Activated T-cell treated with anti-CD3 and anti-CD28 coated beads, Interleukin-2, amount 50 U/mL, for 4 hours (primary cell): ENCODE measurements around the gene FBXO2. TPM values are rescaled to one million over a fixed set of nuclear protein-coding genes. Genes with fewer than 3 reads are reported as not detected.
A peak's percentile ranks its signal among the peaks of the same experiment; 100 is the strongest.

Experiments
- ATAC-seq, 2 donors: fragments of 200-7000 bp; cut with Tn5 transposase; one replicate each; pipeline ENCODE4 v1.10.0; 2021
- DNase-seq: peaks from one replicate; pipeline ENCODE4 v3.0.0-alpha.2; 2020
- H3K27me3 Mint-ChIP-seq: one replicate; pipeline ENCODE4 v1.8.0; 2021; ENCODE audit warnings: low read depth, mixed read lengths
- H3K36me3 Mint-ChIP-seq: one replicate; pipeline ENCODE4 v1.8.0; 2022; ENCODE audit warnings: mixed read lengths; ENCODE audit not compliant: insufficient read depth
- H3K4me1 Mint-ChIP-seq: one replicate; pipeline ENCODE4 v1.8.0; 2021; ENCODE audit warnings: low read depth, mixed read lengths
- H3K4me3 Mint-ChIP-seq: one replicate; pipeline ENCODE4 v1.8.0; 2021; ENCODE audit warnings: mild to moderate bottlenecking, moderate library complexity, mixed read lengths
- H3K9me3 Mint-ChIP-seq: one replicate; pipeline ENCODE4 v1.8.0; 2021; ENCODE audit warnings: mixed read lengths
- total RNA-seq, 3 donors: library from RNA; stranded (reverse); gene quantifications; one replicate each; pipeline ENCODE4 v1.2.1, GENCODE V29; 2021

Gene FBXO2, protein sequence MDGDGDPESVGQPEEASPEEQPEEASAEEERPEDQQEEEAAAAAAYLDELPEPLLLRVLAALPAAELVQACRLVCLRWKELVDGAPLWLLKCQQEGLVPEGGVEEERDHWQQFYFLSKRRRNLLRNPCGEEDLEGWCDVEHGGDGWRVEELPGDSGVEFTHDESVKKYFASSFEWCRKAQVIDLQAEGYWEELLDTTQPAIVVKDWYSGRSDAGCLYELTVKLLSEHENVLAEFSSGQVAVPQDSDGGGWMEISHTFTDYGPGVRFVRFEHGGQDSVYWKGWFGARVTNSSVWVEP
- 1 to 10 TPM in 2 of 3 donors, under 1 TPM in 1; 0.81 to 1.8 (median 1.7) TPM for total RNA-seq

DNA sequence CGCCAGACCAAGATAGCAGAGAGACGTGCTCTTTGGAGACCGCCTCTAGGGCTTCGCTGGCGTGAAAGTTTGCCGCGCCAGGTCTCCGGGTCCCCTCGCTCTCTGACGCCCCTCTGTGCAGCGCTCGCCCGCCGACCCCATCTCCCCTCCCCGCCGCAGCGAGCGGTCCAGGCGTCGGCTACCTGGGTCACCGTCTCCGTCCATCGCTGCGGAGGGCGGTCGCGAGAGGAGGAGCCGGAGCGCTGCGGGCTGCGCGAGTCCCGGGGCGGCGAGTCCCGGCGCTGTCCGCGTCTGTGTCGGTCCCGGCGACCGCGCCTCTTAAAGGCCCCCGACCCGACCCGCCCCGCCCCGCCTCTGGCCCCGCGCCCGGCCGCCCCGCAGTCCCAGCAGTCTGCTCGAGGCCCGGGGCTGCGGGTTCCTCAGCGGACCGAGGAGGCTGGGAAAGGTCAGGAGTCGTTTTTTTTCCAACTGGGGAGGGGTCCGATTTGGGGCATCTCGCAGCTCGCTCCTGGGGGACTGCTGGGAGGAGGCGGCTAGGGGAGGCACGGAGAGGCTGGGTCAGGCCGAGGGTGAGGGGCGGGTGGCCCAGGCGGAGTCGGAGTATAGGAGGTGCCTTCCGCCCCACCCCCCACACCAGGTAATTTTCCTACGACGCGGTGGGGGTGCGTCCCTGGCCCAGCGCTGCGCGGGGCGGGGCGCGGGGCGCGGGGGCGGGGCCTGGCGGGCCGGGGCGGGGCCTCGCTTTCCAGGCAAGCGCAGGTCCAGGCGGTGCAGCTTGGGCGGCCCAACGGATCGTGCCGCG is at the start of gene FBXO2, which contains the start of gene FBXO44:
FBXO2 (minus strand) TSS at position 293 of the 802 bp plus-strand sequence; CDS start at position 204, 89 bp downstream.
FBXO44 (plus strand) TSS at position 741 of the 802 bp plus-strand sequence. CDS start 959 bp downstream, outside the sequence.
- H3K36me3 Mint-ChIP-seq, result no peaks in the 10 kb centered on the region
- H3K4me3 Mint-ChIP-seq, result peak within 1 kb of the TSS; percentile 79
- no peaks in the 10 kb centered on the region for H3K9me3 Mint-ChIP-seq
- ATAC-seq (peak; percentile 84 to 85), DNase-seq (peak; percentile 64)
- no peaks in the 10 kb centered on the region for H3K27me3 Mint-ChIP-seq
- H3K4me1 Mint-ChIP-seq, result peaks cover 28% of the 10 kb centered on the region

DNA sequence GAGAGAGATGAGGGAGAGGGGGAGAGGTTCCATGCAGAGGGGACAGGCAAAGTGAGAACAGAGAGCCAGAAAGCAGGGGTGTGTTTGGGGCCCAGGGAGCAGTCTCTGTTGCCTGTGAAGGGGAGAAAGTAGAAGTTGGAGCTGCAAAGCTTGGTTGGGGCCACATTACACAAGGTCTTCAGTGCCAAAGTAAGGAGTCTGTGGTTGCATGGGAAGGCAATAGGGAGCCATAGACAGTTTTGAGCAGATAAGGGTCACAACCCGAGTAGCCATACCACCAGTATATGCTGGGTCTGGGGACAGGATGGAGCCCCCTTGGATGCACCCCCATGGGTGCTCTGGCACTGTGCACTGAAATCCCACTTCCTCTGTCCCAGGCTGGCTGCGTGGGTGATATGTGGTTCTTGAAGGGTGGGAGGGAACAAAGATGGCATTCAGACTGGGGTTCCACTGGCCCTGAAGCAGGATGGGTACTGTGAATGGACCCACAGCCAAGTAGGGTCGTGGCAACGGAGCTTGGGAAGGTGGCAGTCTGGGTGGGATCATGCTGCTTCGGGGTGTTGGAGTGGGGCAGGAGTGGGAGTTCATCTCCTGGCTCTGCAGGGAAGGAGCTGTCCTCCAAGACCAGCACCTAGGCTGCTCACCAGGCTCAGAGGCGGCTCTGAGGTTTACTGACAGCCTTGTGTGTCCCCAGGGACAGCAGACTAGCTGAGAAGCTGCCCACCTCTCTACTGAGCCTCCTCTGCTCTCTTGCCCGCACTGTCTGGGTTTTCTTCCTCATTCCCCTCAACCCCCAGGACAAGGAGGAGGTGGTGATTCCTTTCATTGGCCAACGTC is 49.3 kb upstream of the FBXO2 start:
- Mint-ChIP-seq H3K9me3 (no peaks in the 10 kb centered on the region), H3K36me3 (no peaks in the 10 kb centered on the region), H3K4me3 (no peak overlapping the region), H3K27me3 (peaks cover 12% of the 10 kb centered on the region), H3K4me1 (no peaks in the 10 kb centered on the region)
- ATAC-seq (no peak), DNase-seq (no peak)

DNA sequence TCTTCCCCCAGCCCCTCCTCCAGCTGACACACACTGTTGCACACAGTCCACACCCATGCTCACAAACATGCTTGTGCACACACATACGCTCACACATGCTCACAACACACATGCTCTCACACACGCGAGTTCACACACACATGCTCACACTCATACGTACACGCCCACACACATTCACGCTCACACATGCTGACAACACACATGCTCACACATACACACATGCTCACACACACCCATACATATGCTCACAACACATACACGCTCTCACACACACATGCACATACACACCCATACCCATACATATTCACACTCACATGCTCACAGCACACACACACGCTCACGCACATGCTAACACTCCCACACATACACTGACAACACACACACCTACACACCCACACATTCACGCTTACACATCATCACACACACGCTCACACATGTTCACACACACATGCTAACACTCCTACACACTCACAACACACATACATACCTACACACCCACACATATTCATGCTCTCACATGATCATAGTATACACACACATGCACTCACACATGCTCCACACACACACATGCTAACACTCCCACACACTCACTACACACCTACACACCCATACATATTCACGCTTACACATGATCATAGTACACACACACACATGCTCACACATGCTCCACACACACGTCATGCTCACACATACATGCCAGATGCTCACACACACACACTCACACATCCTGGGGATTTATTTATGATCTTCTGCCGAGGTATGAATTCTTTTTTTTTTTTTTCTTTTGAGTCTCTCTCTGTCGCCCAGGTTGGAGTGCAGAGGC is 48.0 kb upstream of the FBXO2 start:
- Mint-ChIP-seq H3K36me3 (no peaks in the 10 kb centered on the region), H3K4me1 (no peaks in the 10 kb centered on the region), H3K9me3 (no peaks in the 10 kb centered on the region), H3K4me3 (no peak overlapping the region), H3K27me3 (peaks cover 12% of the 10 kb centered on the region)
- ATAC-seq, result no peak
- DNase-seq, result no peak

DNA sequence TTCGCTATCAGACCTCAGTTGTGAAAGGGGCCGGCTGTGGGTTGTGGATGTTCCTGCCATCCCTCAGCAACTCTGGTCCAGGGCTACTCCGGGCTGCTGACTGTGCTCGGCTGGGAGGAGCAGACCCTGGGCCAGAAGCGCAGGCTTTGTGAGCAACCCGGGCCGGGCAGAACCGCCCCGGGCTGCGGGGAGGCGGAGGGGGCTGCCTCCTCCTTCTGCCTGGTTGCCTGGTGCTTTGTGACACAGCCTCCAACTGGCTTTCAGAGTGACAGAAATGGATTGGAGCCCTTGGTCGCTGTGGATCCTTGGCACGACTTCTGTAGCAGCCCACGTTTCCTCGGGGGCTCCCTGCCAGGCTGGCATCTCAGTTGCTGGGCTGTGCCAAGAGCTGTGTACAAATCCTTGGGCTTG is 47.3 kb upstream of the FBXO2 start:
- ATAC-seq, result no peak

DNA sequence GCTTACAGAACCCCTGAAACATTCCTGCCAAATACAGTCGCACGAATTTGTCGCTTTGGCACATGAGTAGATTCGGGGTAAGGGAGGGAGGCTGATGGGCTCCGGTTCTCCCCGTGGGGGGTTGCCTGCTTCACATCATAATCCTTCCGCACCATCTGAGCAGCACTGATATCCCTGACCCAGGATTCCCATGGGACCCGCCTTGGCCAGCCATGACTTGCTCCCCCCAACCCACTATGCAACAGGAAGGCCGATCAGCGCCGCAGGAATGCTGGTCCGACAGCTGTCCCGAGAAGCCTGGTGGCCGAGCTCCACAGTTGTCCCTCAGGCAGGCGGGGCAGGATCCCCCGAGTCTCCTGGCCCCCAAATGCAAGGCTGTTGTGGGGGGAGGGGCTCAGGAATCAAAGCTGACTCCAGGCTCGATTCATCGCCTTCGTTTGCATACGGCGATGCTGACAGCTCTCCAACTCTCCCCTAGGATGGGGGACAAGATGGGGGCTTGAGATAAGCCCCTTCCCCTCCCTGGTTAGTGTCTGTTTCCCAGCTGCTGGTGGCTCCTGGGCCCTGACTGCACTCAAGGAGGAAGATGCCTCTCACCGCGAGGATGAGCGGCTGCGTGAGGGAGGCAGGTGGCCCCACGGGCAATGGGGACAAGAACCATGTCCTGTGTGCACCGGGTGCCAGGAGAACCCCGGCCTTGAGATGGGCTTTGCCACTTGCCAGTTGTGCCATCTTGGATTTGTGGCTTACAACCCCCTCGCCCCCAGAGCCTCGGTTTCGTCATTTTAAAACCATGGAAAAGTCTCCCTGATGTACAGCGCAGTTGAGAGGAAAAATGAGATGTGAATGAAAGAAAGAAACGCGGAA is 46.6 kb upstream of the FBXO2 start:
- peaks cover 12% of the 10 kb centered on the region for H3K27me3 Mint-ChIP-seq
- no peaks in the 10 kb centered on the region for H3K36me3 Mint-ChIP-seq
- H3K4me1 Mint-ChIP-seq, result no peaks in the 10 kb centered on the region
- DNase-seq, result no peak
- no peak overlapping the region for H3K4me3 Mint-ChIP-seq
- no peaks in the 10 kb centered on the region for H3K9me3 Mint-ChIP-seq
- ATAC-seq, result no peak

More for the DNA sequence above, 47.3 kb upstream of the FBXO2 start:
- H3K27me3 Mint-ChIP-seq, result peaks cover 12% of the 10 kb centered on the region
- no peaks in the 10 kb centered on the region for H3K4me1 Mint-ChIP-seq
- no peak for DNase-seq
- no peaks in the 10 kb centered on the region for H3K36me3 Mint-ChIP-seq
- no peak overlapping the region for H3K4me3 Mint-ChIP-seq
- no peaks in the 10 kb centered on the region for H3K9me3 Mint-ChIP-seq

GRCh38 chr1:11697893-11698210 is 43.6 kb upstream of the FBXO2 start:
- Mint-ChIP-seq H3K36me3 (no peaks in the 10 kb centered on the region), H3K4me1 (peaks cover 7% of the 10 kb centered on the region), H3K9me3 (no peaks in the 10 kb centered on the region), H3K4me3 (no peak overlapping the region), H3K27me3 (peaks cover 16% of the 10 kb centered on the region)
- ATAC-seq (no peak), DNase-seq (no peak)

DNA sequence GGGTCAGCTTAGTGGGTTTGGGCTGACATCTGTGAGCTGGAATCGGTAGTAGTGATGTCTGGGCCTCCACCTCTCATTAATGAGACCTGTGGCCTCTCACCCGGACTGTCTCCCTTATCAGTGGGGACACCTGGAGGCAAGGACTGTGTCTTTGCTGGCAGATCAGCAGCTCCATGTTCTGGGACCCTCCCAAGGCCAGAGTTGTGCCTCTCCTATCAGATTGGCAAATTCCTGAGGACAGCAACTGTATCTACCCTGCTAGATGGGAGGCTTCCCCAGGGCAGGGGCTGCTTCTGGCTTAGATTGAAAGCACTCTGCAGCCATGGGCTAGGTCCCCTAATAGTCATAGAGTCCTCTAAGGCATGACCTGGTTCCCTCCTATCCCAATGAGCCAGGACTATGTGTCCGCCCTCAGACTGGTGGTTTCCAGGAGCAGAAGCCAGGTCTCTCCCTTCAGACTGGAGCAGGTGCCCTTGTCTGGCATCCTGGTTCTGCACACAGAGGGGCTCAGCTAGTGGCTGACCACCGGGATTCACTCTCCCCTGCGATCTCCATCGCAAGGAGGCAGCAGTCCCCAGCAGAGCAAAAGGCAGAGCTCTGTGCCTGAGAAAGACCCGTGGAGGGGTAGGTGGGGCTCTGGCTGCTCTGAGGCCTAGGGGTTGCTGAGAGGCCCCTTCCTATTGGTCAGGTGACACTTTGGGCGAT is 43.1 kb upstream of the FBXO2 start:
- Mint-ChIP-seq H3K4me1 (peaks cover 12% of the 10 kb centered on the region), H3K27me3 (peaks cover 19% of the 10 kb centered on the region), H3K36me3 (no peaks in the 10 kb centered on the region), H3K4me3 (no peak overlapping the region), H3K9me3 (no peaks in the 10 kb centered on the region)
- DNase-seq (no peak), ATAC-seq (no peak)

DNA sequence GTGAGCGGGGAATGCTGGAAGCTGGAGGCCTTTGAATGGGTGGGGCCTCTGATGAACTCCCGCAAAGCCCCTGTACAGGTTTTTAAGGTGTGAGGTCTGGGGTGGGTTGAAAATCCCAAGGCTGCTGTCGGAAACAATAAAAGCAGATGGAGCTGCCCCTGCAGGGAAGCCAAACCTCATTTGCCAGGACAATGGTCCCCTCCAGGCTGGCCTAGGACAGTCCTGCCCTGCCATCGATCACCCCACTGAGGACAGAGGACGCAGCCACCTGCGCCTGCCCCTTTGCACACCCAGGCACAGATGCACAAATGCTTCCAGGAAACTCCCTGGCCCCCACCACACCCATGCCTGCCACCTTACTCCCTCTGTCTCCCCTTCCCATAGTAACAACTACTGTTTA is 41.6 kb upstream of the FBXO2 start:
- no peak for ATAC-seq
- H3K4me3 Mint-ChIP-seq, result no peak overlapping the region
- no peaks in the 10 kb centered on the region for H3K36me3 Mint-ChIP-seq
- H3K4me1 Mint-ChIP-seq, result peaks cover 15% of the 10 kb centered on the region
- H3K9me3 Mint-ChIP-seq, result no peaks in the 10 kb centered on the region
- DNase-seq, result no peak
- peaks cover 19% of the 10 kb centered on the region for H3K27me3 Mint-ChIP-seq

GRCh38 chr1:11693917-11694316 is 39.7 kb upstream of the FBXO2 start:
- Mint-ChIP-seq H3K9me3 (no peaks in the 10 kb centered on the region), H3K4me1 (peaks cover 25% of the 10 kb centered on the region), H3K36me3 (no peaks in the 10 kb centered on the region), H3K4me3 (no peak overlapping the region), H3K27me3 (peaks cover 35% of the 10 kb centered on the region)
- ATAC-seq (no peak), DNase-seq (no peak)

GRCh38 chr1:11693024-11693590 is 38.9 kb upstream of the FBXO2 start:
- H3K4me1 Mint-ChIP-seq, result peaks cover 25% of the 10 kb centered on the region
- H3K4me3 Mint-ChIP-seq, result peak overlapping the region; percentile 55
- peak; percentile 73 to 74 for ATAC-seq
- H3K9me3 Mint-ChIP-seq, result no peaks in the 10 kb centered on the region
- H3K36me3 Mint-ChIP-seq, result no peaks in the 10 kb centered on the region
- peak; percentile 16 for DNase-seq
- peaks cover 43% of the 10 kb centered on the region for H3K27me3 Mint-ChIP-seq

DNA sequence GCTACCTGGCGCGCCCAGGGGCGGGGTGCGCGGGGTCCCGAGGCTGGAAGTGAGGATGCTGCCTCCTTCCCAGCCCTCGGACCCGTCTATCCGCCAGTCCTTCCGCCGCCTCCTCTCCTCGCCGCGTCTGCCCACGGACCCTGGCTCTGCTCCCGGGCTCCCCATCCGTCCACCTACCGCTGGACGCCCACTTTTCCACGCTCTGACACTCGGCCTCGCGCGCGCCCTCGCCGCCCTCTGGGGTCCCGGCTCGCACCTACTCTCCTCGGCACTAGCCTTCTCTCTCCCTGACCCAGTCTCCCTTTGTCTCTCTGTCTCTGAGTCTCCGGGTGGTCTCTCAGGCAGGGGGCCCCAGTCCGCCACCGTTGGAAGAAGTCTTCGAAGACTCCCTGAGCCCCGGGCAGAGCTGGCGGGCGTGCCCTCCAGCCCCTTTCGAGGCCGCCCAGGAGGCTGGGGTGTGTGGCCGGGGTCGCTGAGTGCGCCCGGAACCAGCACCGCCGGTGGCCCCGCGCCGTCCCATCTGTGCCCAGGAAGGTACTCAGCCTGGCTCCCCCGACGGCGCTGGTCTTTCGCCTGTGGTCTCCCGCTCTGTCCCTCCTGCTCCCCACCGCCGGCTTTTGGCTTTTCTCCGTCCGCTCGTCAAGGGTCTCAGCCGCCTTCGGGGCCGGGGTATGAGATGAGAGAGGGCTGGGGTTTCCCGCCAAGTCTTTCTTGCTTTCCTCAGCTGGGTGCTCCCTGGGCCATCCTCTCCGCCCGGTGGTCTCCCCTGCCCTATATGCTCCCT is 37.9 kb upstream of the FBXO2 start:
- no peaks in the 10 kb centered on the region for H3K36me3 Mint-ChIP-seq
- no peaks in the 10 kb centered on the region for H3K9me3 Mint-ChIP-seq
- no peak for ATAC-seq
- H3K27me3 Mint-ChIP-seq, result peaks cover 53% of the 10 kb centered on the region
- no peak for DNase-seq
- H3K4me1 Mint-ChIP-seq, result peaks cover 25% of the 10 kb centered on the region
- H3K4me3 Mint-ChIP-seq, result peak overlapping the region; percentile 63
